ENCODE measurements around the gene XPO4. TPM values are rescaled to one million over a fixed set of nuclear protein-coding genes. Genes with fewer than 3 reads are reported as not detected.
"Not testable (repeated sequence)": the region's sequence is repeated elsewhere in the genome, so short reads cannot be mapped to it uniquely, and the experiment has no call there.

XPO4 gene
- total RNA-seq, 1 donor from 2014 or later: 24.7 TPM

DNA sequence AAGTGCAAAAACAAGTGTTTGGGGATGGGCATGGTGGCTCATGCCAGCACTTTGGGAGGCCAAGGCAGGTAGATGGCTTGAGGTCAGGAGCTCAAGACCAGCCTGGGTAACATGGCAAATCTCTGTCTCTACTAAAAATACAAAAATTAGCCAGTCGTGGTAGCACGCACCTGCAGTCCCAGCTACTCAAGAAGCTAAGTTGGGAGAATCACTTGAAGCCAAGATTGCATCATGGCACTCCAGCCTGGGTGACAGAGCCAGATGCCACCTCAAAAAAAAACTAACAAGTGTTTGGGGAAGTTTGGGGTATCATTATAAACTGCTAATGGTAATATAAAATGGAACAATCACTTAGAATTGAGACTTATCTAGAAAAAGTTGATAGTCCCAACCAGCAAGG lies 24.6 kb downstream of the XPO4 start:
- Mint-ChIP-seq H3K4me3 (no peak overlapping the region), H3K27ac (no peak overlapping the region), H3K4me1 (peaks cover 7% of the 10 kb centered on the region), H3K9me3 (peaks cover 10% of the 10 kb centered on the region), H3K36me3 (peaks cover 8% of the 10 kb centered on the region), H3K27me3 (ENCODE audit: low read depth) (no peaks in the 10 kb centered on the region)
- TF ChIP-seq, protein P1, sequence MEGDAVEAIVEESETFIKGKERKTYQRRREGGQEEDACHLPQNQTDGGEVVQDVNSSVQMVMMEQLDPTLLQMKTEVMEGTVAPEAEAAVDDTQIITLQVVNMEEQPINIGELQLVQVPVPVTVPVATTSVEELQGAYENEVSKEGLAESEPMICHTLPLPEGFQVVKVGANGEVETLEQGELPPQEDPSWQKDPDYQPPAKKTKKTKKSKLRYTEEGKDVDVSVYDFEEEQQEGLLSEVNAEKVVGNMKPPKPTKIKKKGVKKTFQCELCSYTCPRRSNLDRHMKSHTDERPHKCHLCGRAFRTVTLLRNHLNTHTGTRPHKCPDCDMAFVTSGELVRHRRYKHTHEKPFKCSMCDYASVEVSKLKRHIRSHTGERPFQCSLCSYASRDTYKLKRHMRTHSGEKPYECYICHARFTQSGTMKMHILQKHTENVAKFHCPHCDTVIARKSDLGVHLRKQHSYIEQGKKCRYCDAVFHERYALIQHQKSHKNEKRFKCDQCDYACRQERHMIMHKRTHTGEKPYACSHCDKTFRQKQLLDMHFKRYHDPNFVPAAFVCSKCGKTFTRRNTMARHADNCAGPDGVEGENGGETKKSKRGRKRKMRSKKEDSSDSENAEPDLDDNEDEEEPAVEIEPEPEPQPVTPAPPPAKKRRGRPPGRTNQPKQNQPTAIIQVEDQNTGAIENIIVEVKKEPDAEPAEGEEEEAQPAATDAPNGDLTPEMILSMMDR (IDR thresholded peaks at IDR 0.05; ENCODE audit: unreplicated experiment): no peak
- no peak for DNase-seq (ENCODE audit: low spot score in 2 of 2, unreplicated experiment in 2 of 2)

DNA sequence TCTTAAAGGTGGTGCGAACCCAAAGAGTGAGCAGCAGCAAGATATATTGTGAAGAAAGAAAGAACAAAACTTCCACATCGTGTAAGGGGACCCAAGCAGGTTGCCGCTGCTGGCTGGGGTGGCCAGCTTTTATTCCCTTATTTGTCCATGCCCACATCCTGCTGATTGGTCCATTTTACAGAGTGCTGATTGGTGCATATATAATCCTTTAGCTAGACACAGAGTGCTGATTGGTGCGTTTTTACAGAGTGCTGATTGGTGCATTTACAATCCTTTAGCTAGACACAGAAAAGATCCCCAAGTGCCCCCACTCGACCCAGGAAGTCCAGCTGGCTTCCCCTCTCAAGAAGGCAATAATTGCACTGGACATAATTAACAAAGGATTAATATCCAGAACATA lies 25.7 kb downstream of the XPO4 start:
- H3K9me3 Mint-ChIP-seq: peaks cover 10% of the 10 kb centered on the region
- not testable (repeated sequence) for H3K4me1 Mint-ChIP-seq; H3K27me3 Mint-ChIP-seq (ENCODE audit: low read depth); H3K4me3 Mint-ChIP-seq; H3K36me3 Mint-ChIP-seq; DNase-seq (ENCODE audit: low spot score in 2 of 2, unreplicated experiment in 2 of 2); H3K27ac Mint-ChIP-seq

DNA sequence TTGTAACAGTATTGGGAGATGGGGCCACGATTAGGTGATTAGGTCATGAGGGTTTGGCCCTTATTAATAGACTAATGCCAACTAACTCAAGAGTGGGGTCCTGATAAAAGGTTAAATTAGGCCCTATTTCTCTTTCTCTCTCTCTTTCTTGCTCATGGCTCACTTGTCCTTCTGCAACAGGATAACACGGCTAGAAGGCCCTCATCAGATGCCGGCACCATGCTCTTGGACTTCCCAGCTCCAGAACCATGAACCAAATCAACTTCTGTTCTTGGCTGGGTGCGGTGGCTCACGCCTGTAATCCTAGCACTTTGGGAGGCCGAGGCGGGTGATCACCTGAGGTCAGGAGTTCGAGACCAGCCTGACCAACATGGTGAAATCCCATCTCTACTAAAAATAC lies 28.1 kb downstream of the XPO4 start:
- not testable (repeated sequence) for H3K36me3 Mint-ChIP-seq; H3K27ac Mint-ChIP-seq; H3K4me1 Mint-ChIP-seq; H3K27me3 Mint-ChIP-seq (ENCODE audit: low read depth); DNase-seq (ENCODE audit: low spot score in 2 of 2, unreplicated experiment in 2 of 2); H3K4me3 Mint-ChIP-seq
- H3K9me3 Mint-ChIP-seq: peaks cover 10% of the 10 kb centered on the region

DNA sequence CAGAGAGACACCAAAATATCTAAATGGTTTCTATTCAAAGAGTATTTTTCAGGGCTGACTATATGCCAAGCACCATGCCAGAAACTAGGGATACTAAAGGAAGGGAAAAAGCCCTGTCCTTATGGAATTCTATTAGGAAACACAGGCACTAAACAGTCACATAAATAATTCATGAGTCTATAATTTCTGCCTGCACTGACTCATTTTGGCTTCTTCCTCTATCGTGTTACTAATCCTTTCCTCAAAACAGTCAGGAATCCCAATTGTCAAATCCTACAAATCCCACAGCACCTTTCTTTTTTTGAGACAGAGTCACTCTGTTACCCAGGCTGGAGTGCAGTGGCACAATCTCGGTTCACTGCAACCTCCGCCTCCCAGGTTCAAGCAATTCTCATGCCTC lies 29.2 kb downstream of the XPO4 start:
- TF ChIP-seq, protein P1 (IDR thresholded peaks at IDR 0.05; ENCODE audit: unreplicated experiment): no peak
- H3K9me3 Mint-ChIP-seq: peaks cover 10% of the 10 kb centered on the region
- DNase-seq (ENCODE audit: low spot score in 2 of 2, unreplicated experiment in 2 of 2): no peak
- H3K27ac Mint-ChIP-seq: no peak overlapping the region
- H3K27me3 Mint-ChIP-seq (ENCODE audit: low read depth): no peaks in the 10 kb centered on the region
- peaks cover 7% of the 10 kb centered on the region for H3K4me1 Mint-ChIP-seq
- peaks cover 3% of the 10 kb centered on the region for H3K36me3 Mint-ChIP-seq
- no peak overlapping the region for H3K4me3 Mint-ChIP-seq

DNA sequence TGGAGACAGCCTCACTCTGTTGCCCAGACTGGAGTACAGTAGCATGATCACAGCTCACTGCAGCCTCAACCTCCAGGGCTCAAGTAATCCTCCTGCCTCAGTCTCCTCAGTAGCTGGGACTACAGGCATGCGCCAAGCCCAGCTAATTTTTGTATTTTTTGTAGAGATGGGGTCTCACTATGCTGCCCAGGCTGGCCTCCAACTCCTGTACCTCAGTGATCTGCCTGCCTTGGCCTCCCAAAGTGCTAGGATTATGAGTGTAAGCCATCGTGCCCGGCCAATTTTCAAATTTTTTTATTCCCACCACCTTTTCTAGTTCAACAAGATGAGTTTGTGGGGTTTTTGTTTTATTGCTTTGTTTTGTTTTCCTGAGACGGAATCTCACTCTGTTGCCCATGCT lies 31.7 kb downstream of the XPO4 start:
- TF ChIP-seq, protein P1 (IDR thresholded peaks at IDR 0.05; ENCODE audit: unreplicated experiment): no peak
- DNase-seq (ENCODE audit: low spot score in 2 of 2, unreplicated experiment in 2 of 2): no peak
- no peak overlapping the region for H3K27ac Mint-ChIP-seq
- no peak overlapping the region for H3K4me3 Mint-ChIP-seq
- peaks cover 24% of the 10 kb centered on the region for H3K4me1 Mint-ChIP-seq
- no peaks in the 10 kb centered on the region for H3K27me3 Mint-ChIP-seq (ENCODE audit: low read depth)
- H3K36me3 Mint-ChIP-seq: no peaks in the 10 kb centered on the region
- H3K9me3 Mint-ChIP-seq: no peaks in the 10 kb centered on the region

DNA sequence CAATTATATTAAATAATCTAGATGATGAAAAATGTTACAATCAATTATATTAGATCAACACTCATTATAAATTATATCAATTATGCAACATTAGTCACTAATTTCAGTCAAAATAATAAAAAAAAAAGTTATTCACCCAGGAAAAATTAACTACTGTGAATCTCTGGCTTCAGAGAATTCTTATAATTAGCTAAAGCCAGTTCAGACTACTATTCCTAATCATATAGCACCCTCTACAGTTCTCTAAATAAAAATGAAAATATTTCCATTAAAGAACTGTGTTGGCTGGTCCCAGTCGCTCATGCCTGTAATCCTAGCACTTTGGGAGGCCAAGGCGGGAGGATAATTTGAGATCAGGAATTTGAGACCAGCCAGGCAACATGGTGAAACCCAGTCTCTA lies 33.0 kb downstream of the XPO4 start:
- Mint-ChIP-seq H3K4me3 (no peak overlapping the region), H3K27ac (no peak overlapping the region), H3K36me3 (no peaks in the 10 kb centered on the region), H3K4me1 (peaks cover 27% of the 10 kb centered on the region), H3K27me3 (ENCODE audit: low read depth) (no peaks in the 10 kb centered on the region), H3K9me3 (no peaks in the 10 kb centered on the region)
- TF ChIP-seq, protein P1 (IDR thresholded peaks at IDR 0.05; ENCODE audit: unreplicated experiment): no peak
- DNase-seq (ENCODE audit: low spot score in 2 of 2, unreplicated experiment in 2 of 2): no peak

GRCh38 chr13:20867408-20867807 lies 35.1 kb downstream of the XPO4 start:
- Mint-ChIP-seq H3K4me3 (no peak overlapping the region), H3K27me3 (ENCODE audit: low read depth) (no peaks in the 10 kb centered on the region), H3K27ac (no peak overlapping the region), H3K9me3 (no peaks in the 10 kb centered on the region), H3K4me1 (peaks cover 20% of the 10 kb centered on the region), H3K36me3 (no peaks in the 10 kb centered on the region)
- no peak for DNase-seq (ENCODE audit: low spot score in 2 of 2, unreplicated experiment in 2 of 2)
- TF ChIP-seq, protein P1 (IDR thresholded peaks at IDR 0.05; ENCODE audit: unreplicated experiment): no peak

DNA sequence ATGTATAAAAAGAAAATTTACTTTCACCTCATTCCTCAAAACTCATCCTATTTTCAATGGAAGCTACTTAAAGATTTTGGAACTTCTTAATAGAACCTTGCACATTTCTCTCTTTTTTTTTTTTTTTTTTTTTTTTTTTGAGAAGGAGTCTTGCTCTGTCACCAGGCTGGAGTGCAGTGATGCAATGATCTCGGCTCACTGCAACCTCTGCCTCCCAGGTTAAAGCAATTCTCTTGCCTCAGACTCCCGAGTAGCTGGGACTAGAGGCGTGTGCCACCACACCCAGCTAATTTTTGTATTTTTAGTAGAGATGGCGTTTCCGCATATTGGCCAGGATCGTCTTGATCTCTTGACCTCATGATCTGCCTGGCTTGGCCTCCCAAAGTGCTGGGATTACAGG lies 40.9 kb downstream of the XPO4 start:
- H3K4me3 Mint-ChIP-seq; H3K4me1 Mint-ChIP-seq; H3K27me3 Mint-ChIP-seq (ENCODE audit: low read depth); H3K9me3 Mint-ChIP-seq; H3K27ac Mint-ChIP-seq; DNase-seq (ENCODE audit: low spot score in 2 of 2, unreplicated experiment in 2 of 2): not testable (repeated sequence)
- peaks cover 14% of the 10 kb centered on the region for H3K36me3 Mint-ChIP-seq

All from mesothelial cell of epicardium (in vitro differentiated cells).